Measurements from ENCODE around the gene TAF10. TPM values are rescaled to one million over a fixed set of nuclear protein-coding genes. Genes with fewer than 3 reads are reported as not detected.

TAF10 gene
- polyA plus RNA-seq, 1 of the 3 experiments (the other 2 are of a cell fraction), result 213 TPM

- Histone ChIP-seq H3K9me3 (no peaks in the 10 kb centered on the region), H4K20me1 (ENCODE audit: insufficient read depth) (no peaks in the 10 kb centered on the region), H3K9ac (peak within 1 kb of the TSS; percentile 62), H3K36me3 (replicated peaks in 1 of 2; ENCODE audit: control insufficient read depth in 1 of 2, insufficient read depth in 2 of 2, low read length in 1 of 2) (peaks cover 0 to 23% of the 10 kb centered on the region in 2 experiments), H3K4me2 (peak within 1 kb of the TSS; percentile 97), H3F3A (replicated peaks; ENCODE audit: insufficient read depth) (peaks cover 5% of the 10 kb centered on the region), H3K27ac (ENCODE audit: low read depth in 2 of 2, low read length in 1 of 2) (peak within 1 kb of the TSS; percentile 49 to 51; a peak in 2 of 4 replicates), H3K4me3 (ENCODE audit: low read depth in 2 of 2, low read length in 1 of 2) (peak within 1 kb of the TSS; percentile 68 to 90), H3K9me2 (no peaks in the 10 kb centered on the region), H3K27me3 (ENCODE audit: insufficient read depth) (no peaks in the 10 kb centered on the region), H2AFZ (ENCODE audit: low read depth) (peak within 1 kb of the TSS; percentile 94), H3K79me2 (ENCODE audit: insufficient read depth) (peaks cover 15% of the 10 kb centered on the region; the same call in 1 of the 2 replicates), H3K4me1 (ENCODE audit: control insufficient read depth in 1 of 2, insufficient read depth in 2 of 2, low read depth in 1 of 2, low read length in 1 of 2) (peaks cover 7 to 9% of the 10 kb centered on the region in 2 experiments; a peak in 3 of 4 replicates)
- WGBS (ENCODE audit: low lambda C conversion rate), result 0% methylated on average over 13 of the region's 16 CpGs
- peak; percentile 97 for DNase-seq
- ChIA-PET CTCF (interaction anchor here (0.6 to 1.9 kb wide), 9 partner anchors 11 to 240 kb away, joined by 3 to 5 read pairs (median 3); no protein-coding TSS in a partner anchor), POLR2A (interaction anchor here (0.6 to 4.5 kb wide), 6 partner anchors 11 to 78 kb away, joined by 3 to 29 read pairs (median 6); partner anchors contain the start of genes ILK and MRPL17)
- TF ChIP-seq TCF12 (IDR thresholded peaks at IDR 0.05) (peak; percentile 19; the same call in 1 of the 2 replicates), YY1 (IDR thresholded peaks at IDR 0.05; ENCODE audit: low read depth) (no peak), RFX5 (IDR thresholded peaks at IDR 0.05; ENCODE audit: low read length) (peak; percentile 100), USF2 (IDR thresholded peaks at IDR 0.05; ENCODE audit: borderline replicate concordance, low read depth, low read length) (peak; percentile 98), TAF1 (IDR thresholded peaks at IDR 0.05; ENCODE audit: borderline replicate concordance, low read depth, low read length) (peak; percentile 56; the same call in 1 of the 2 replicates), NRF1 (IDR thresholded peaks at IDR 0.05; ENCODE audit: low read depth, low read length) (no peak), MEF2A (IDR thresholded peaks at IDR 0.05; ENCODE audit: borderline replicate concordance, low read depth) (no peak), RCOR1 (IDR thresholded peaks at IDR 0.05; ENCODE audit: low read length) (peak; percentile 51; the same call in 1 of the 2 replicates), MAX (IDR thresholded peaks at IDR 0.05; ENCODE audit: low read depth) (0 out of 2 replicates have a peak, but pooled peaks have one; percentile 24), FOXJ3 (CRISPR knock-in tag; IDR thresholded peaks at IDR 0.05) (no peak), MXI1 (IDR thresholded peaks at IDR 0.05; ENCODE audit: low read depth, low read length) (0 out of 2 replicates have a peak, but pooled peaks have one; percentile 64), JUND (IDR thresholded peaks at IDR 0.05) (no peak), ELF1 (IDR thresholded peaks at IDR 0.05) (peak; percentile 70), CHD2 (IDR thresholded peaks at IDR 0.05; ENCODE audit: low read length, partially characterized antibody) (peak; percentile 38), POLR2AphosphoS5 (IDR thresholded peaks at IDR 0.05; ENCODE audit: low read depth, low read length) (peak; percentile 82), SIN3A (IDR thresholded peaks at IDR 0.05; ENCODE audit: borderline replicate concordance, low read depth, low read length) (peak; percentile 86), RAD21 (IDR thresholded peaks at IDR 0.05; ENCODE audit: low read length) (no peak), NFIC (IDR thresholded peaks at IDR 0.05; ENCODE audit: borderline replicate concordance) (no peak), GATA2 (CRISPR knock-in tag; IDR thresholded peaks at IDR 0.05) (no peak)
- TF ChIP-seq, protein P1, sequence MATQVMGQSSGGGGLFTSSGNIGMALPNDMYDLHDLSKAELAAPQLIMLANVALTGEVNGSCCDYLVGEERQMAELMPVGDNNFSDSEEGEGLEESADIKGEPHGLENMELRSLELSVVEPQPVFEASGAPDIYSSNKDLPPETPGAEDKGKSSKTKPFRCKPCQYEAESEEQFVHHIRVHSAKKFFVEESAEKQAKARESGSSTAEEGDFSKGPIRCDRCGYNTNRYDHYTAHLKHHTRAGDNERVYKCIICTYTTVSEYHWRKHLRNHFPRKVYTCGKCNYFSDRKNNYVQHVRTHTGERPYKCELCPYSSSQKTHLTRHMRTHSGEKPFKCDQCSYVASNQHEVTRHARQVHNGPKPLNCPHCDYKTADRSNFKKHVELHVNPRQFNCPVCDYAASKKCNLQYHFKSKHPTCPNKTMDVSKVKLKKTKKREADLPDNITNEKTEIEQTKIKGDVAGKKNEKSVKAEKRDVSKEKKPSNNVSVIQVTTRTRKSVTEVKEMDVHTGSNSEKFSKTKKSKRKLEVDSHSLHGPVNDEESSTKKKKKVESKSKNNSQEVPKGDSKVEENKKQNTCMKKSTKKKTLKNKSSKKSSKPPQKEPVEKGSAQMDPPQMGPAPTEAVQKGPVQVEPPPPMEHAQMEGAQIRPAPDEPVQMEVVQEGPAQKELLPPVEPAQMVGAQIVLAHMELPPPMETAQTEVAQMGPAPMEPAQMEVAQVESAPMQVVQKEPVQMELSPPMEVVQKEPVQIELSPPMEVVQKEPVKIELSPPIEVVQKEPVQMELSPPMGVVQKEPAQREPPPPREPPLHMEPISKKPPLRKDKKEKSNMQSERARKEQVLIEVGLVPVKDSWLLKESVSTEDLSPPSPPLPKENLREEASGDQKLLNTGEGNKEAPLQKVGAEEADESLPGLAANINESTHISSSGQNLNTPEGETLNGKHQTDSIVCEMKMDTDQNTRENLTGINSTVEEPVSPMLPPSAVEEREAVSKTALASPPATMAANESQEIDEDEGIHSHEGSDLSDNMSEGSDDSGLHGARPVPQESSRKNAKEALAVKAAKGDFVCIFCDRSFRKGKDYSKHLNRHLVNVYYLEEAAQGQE (IDR thresholded peaks at IDR 0.05; ENCODE audit: low read depth, low read length), result no peak
- TF ChIP-seq, protein P2, sequence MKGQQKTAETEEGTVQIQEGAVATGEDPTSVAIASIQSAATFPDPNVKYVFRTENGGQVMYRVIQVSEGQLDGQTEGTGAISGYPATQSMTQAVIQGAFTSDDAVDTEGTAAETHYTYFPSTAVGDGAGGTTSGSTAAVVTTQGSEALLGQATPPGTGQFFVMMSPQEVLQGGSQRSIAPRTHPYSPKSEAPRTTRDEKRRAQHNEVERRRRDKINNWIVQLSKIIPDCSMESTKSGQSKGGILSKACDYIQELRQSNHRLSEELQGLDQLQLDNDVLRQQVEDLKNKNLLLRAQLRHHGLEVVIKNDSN (IDR thresholded peaks at IDR 0.05; ENCODE audit: borderline replicate concordance, low read depth), result peak; percentile 99
Measured at GRCh38 chr11:6619004-6619745, 7.2 kb upstream of the TAF10 start, which contains the start of gene TPP1. Gene TPP1 (minus strand): TSS chr11:6619422. CDS start chr11:6619400, 22 bp downstream.

All from SK-N-SH (cell line).